Testis (tissue), 2 donors: Measurements from ENCODE around the gene SULT6B1.
"Not testable (repeated sequence)": the region's sequence is repeated elsewhere in the genome, so short reads cannot be mapped to it uniquely, and the experiment has no call there.

Source experiments
- POLR2A ChIP-seq: fragments of 450-650 bp; IDR thresholded peaks from one replicate; pipeline ENCODE4 v1.6.1; 2017; ENCODE audit warnings: antibody characterized with exemption, mild to moderate bottlenecking, moderate library complexity
- TF ChIP-seq, protein P1 (sequence below), 3 experiments: fragments of 450-650 bp in 2 of 3; fragments of 200-600 bp in 1 of 3; sonication (generic) in 1 of 3; IDR thresholded peaks; one replicate each; pipeline ENCODE4 v1.5.1; 2016 to 2019; ENCODE audit warnings: antibody characterized with exemption in 3 of 3, mild to moderate bottlenecking in 2 of 3, moderate library complexity in 1 of 3

GRCh38 chr2:37206760-37207159 is 18.3 kb upstream of the SULT6B1 start:
- TF ChIP-seq, protein P1, sequence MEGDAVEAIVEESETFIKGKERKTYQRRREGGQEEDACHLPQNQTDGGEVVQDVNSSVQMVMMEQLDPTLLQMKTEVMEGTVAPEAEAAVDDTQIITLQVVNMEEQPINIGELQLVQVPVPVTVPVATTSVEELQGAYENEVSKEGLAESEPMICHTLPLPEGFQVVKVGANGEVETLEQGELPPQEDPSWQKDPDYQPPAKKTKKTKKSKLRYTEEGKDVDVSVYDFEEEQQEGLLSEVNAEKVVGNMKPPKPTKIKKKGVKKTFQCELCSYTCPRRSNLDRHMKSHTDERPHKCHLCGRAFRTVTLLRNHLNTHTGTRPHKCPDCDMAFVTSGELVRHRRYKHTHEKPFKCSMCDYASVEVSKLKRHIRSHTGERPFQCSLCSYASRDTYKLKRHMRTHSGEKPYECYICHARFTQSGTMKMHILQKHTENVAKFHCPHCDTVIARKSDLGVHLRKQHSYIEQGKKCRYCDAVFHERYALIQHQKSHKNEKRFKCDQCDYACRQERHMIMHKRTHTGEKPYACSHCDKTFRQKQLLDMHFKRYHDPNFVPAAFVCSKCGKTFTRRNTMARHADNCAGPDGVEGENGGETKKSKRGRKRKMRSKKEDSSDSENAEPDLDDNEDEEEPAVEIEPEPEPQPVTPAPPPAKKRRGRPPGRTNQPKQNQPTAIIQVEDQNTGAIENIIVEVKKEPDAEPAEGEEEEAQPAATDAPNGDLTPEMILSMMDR (IDR thresholded peaks at IDR 0.05): not testable (repeated sequence)
- not testable (repeated sequence) for TF ChIP-seq POLR2A
